ENCODE data around the gene CDC73. TPM values are rescaled to one million over a fixed set of nuclear protein-coding genes. Genes with fewer than 3 reads are reported as not detected.
"Not testable (repeated sequence)": the region's sequence is repeated elsewhere in the genome, so short reads cannot be mapped to it uniquely, and the experiment has no call there.

The CDC73 gene
- polyA plus RNA-seq, 4 donors: 42.0 to 55.2 (median 46.1) TPM

GRCh38 chr1:193113258-193113991 is 8.4 kb upstream of the CDC73 start:
- DNase-seq (ENCODE audit: low read depth in 4 of 4, low spot score in 3 of 4): no peak

GRCh38 chr1:193113992-193114332 is 7.9 kb upstream of the CDC73 start:
- no peak for DNase-seq (ENCODE audit: low read depth in 4 of 4, low spot score in 3 of 4)

DNA sequence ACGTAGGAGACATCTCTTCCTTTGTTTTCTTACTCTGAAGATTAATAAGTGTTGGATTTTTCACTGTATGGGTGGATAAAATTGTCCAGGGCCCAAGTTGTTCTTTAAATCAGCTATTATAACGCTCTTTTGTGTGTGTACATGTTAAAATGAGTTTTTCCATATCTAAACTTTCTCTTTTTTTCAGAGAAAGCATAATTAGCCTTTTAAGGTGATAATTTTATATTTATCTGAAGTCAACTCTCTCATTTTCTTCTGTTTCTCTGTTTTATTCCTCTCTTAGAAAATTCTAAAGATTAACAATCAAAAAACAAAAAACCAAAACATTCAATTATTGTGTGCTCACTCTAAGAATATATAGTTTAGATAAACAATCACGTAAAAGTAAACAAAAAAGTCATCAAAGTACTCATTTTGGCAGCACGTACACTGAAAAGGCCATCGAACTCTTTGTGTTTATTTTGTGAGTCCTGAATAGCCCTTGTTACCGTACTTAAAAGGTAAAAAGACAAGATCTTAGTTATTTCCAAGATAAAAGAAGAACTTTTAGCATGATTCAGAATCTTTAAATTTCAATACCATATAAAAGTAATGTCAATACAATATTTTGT is 7.2 kb upstream of the CDC73 start:
- DNase-seq (ENCODE audit: low read depth in 4 of 4, low spot score in 3 of 4): no peak

DNA sequence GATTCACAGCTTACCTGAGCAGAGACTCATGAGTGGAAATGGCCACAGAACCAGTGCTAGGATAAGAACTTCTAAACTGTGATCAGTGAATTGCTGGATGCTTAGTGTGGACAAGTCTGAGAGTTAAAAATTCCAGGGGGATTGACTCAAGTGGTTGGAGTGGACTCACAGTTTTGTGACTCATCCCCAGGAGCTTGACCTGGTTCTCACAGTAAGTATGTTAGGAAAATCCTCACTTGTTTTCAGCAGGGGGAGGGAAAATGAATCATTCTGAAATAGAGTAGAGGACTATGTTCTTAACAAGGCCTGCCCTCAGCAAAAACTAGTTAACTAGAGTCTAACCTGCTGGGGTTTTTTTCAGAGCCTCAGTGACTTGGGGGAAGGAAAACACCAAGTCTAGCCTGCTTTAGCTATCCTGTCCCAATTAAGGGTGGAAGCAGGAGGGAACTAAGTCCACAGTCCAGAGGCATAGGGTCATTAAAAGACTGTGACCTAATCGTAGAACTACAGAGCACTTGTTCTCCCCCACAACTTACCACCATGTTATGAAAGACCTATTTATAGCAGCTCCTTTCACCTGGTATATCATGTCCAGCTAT is 6.1 kb upstream of the CDC73 start:
- no peak for DNase-seq (ENCODE audit: low read depth in 4 of 4, low spot score in 3 of 4)

DNA sequence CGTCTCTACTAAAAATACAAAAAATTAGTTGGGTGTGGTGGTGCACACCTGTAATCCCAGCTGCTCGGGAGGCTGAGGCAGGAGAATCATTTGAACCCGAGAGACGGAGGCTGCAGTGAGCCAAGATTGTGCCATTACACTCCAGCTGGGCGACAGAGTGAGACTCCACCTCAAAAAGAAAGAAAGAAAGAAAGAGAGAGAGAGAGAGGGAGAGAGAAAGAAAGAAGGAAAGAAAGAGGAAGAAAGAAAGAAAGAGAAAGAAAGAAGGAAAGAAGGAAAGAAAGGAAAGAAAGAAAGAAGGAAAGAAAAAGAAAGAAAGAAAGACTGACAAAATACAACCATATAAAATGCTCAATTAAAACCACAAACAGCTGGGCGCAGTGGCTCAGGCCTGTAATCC is 4.7 kb upstream of the CDC73 start:
- not testable (repeated sequence) for DNase-seq (ENCODE audit: low read depth in 4 of 4, low spot score in 3 of 4)

GRCh38 chr1:193118194-193118593 is 3.6 kb upstream of the CDC73 start:
- DNase-seq (ENCODE audit: low read depth in 4 of 4, low spot score in 3 of 4): no peak

GRCh38 chr1:193118803-193119730 is 2.8 kb upstream of the CDC73 start:
- no peak for DNase-seq (ENCODE audit: low read depth in 4 of 4, low spot score in 3 of 4)

- no peak for DNase-seq (ENCODE audit: low read depth in 4 of 4, low spot score in 3 of 4)
Observed at GRCh38 chr1:193120604-193121166, 1.1 kb upstream of the CDC73 start.

DNA sequence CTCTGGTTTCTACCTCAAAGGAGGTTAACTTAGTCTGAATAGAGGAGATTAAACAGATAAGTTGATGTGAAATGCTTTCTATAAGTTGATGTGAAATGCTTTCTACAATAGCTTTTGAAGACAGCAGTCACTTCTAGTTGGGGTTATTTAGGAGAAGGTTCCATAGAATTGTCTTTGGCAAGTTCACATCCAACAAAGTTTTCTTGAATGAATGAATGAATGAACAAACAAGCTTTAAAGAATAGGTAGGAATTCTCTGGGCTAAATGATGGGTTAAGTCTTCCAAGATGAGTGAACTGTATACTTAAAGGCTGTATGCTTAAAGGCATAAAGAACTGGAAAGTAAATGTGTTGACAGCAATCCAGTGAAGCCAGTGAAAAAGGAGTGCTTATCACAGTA is 1.9 kb downstream of the CDC73 start:
- DNase-seq (ENCODE audit: low read depth in 4 of 4, low spot score in 3 of 4): no peak

- DNase-seq (ENCODE audit: low read depth in 4 of 4, low spot score in 3 of 4): no peak
Observed at GRCh38 chr1:193125369-193125768, 3.5 kb downstream of the CDC73 start.

- no peak for DNase-seq (ENCODE audit: low read depth in 4 of 4, low spot score in 3 of 4)
Observed at GRCh38 chr1:193131266-193131860, 9.5 kb downstream of the CDC73 start.

DNA sequence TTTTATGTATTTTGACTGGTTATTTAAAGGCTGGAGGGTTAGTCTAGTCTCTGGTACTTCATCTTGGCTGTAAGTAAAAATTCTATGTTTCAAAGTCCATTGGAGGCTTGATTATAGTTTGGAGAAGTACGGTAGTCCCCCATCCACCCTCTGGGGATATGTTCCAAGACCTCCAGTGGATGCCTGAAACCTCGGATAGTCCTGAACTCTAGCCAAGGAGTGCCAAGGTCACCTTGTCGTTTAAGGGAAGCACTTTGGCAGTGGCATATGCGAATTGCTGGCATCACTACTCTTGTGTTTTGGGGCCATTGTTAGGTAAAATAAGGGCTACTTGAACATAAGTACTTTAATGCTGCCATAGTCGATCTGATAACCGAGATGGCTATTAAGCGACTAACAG is 18.4 kb downstream of the CDC73 start:
- no peak for DNase-seq (ENCODE audit: low read depth in 4 of 4, low spot score in 3 of 4)

GRCh38 chr1:193141804-193142203 is 20.0 kb downstream of the CDC73 start:
- DNase-seq (ENCODE audit: low read depth in 4 of 4, low spot score in 3 of 4): no peak

GRCh38 chr1:193142409-193142808 is 20.6 kb downstream of the CDC73 start:
- DNase-seq (ENCODE audit: low read depth in 4 of 4, low spot score in 3 of 4): no peak

DNA sequence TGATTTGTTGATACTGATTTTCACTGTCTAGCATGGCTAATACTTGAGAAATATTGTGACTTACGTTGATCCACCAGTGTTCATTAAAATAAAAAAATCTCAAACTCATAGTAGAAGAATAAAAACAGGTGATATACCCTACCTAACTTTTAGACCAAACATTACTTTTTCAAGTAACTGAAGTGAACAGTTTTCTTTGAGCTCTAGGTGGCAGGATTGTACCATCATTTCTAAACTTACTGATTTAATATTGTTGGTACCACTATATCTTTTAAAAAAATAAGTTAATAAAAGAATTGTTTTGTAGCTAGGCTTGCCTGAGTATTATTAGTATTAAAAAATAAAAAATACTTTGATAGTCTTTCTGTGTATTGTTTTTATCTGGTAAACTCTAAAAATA is 21.5 kb downstream of the CDC73 start:
- no peak for DNase-seq (ENCODE audit: low read depth in 4 of 4, low spot score in 3 of 4)

- DNase-seq (ENCODE audit: low read depth in 4 of 4, low spot score in 3 of 4): no peak
Observed at GRCh38 chr1:193144361-193144938, 22.6 kb downstream of the CDC73 start.

DNA sequence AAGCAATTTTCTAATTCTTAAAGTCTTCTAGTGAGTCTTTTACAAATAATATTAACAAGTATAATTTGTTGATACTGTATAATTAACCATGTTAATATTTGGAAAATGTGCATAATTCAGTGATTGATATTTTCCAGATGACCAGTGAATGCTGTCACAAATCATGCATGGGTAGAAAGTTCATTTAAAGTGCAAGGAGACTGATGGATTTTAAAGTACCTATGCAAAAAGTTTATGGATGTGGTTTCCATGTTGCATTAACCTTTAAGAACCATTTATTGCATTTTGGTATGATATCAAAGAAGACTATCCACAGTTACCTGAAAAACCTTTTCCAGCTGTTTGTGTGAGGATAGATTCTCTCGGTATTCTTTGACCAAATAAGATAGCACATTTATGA is 23.2 kb downstream of the CDC73 start:
- no peak for DNase-seq (ENCODE audit: low read depth in 4 of 4, low spot score in 3 of 4)

- no peak for DNase-seq (ENCODE audit: low read depth in 4 of 4, low spot score in 3 of 4)
Observed at GRCh38 chr1:193156117-193156821, 34.4 kb downstream of the CDC73 start.

DNA sequence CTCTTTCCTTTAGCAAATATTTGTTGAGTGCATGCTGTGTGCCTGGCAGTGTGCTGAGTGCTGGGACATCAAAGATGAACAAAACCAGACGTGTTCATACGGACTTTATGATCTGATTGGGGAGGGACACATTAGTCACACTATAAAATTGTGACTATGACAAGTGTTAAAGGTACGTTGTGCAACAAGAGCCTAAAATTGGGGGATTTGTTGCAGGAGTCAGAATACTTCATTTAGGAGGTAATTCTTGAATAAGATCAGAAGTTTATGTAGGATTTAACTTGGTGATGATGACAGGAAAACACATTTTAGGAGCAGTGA is 35.0 kb downstream of the CDC73 start:
- no peak for DNase-seq (ENCODE audit: low read depth in 4 of 4, low spot score in 3 of 4)

DNA sequence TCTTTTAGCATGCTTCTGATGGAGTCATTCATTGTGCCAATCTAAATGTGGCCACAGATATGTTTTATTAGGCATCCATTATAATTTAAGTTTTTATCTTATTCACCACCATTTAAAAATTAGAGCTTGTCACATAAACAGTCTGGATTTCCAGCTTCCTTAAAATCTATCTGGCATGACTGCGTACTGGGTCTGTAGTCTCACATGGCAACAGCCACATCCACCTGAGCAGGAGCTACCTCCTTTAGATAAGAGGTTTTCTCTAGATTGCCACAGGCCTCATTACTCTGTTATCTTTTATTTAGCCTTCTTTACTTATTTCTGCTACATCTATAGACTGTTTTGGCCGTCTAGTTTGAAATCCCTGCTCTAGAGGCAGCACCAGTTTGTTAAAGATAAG is 35.5 kb downstream of the CDC73 start:
- no peak for DNase-seq (ENCODE audit: low read depth in 4 of 4, low spot score in 3 of 4)

Data from left renal pelvis (tissue), 4 donors.